WTC11 (cell line): Measurements from ENCODE around the gene TBL1X. TPM values are rescaled to one million over a fixed set of nuclear protein-coding genes. Genes with fewer than 3 reads are reported as not detected.

Experiments
- ATAC-seq: fragments of 200-7000 bp; cut with Tn5 transposase; 2 replicates; pipeline ENCODE4 v1.10.0; 2021; ENCODE audit warnings: mild to moderate bottlenecking, moderate library complexity
- CTCF ChIA-PET: fragments of 300-600 bp; sonication (Branson Sonifier 250); formaldehyde crosslinking; loops from one replicate; lab custom pipeline; 2021; ENCODE audit warnings: antibody characterized with exemption; lab: Charles Lee
- POLR2A ChIA-PET: fragments of 350-600 bp; sonication (Branson Sonifier 250); formaldehyde crosslinking; loops from one replicate; lab custom pipeline; 2021; ENCODE audit warnings: antibody characterized with exemption; lab: Charles Lee
- DNase-seq: peaks from one replicate; pipeline ENCODE4 v3.0.0; 2021; ENCODE audit warnings: low spot score
- H3K27ac Mint-ChIP-seq: 2 replicates; pipeline ENCODE4 v1.8.0; 2021; ENCODE audit warnings: mixed read lengths
- H3K27me3 Mint-ChIP-seq: 2 replicates; pipeline ENCODE4 v1.8.0; 2021; ENCODE audit warnings: low read depth, mild to moderate bottlenecking, moderate library complexity, mixed read lengths
- H3K36me3 Mint-ChIP-seq: 2 replicates; pipeline ENCODE4 v1.8.0; 2021; ENCODE audit warnings: mixed read lengths
- H3K4me1 Mint-ChIP-seq: 2 replicates; pipeline ENCODE4 v1.8.0; 2022; ENCODE audit warnings: mixed read lengths
- H3K4me3 Mint-ChIP-seq: 2 replicates; pipeline ENCODE4 v1.8.0; 2021; ENCODE audit warnings: mild to moderate bottlenecking, moderate library complexity, mixed read lengths
- H3K9me3 Mint-ChIP-seq: 2 replicates; pipeline ENCODE4 v1.8.0; 2021; ENCODE audit warnings: mixed read lengths
- CREB1 ChIP-seq: sonication (generic); formaldehyde crosslinking; IDR thresholded peaks from 2 replicates; pipeline ENCODE4 v1.8.0; 2023; ENCODE audit warnings: mild to moderate bottlenecking, missing genetic modification reagents
- CREM ChIP-seq: sonication (generic); formaldehyde crosslinking; IDR thresholded peaks from 2 replicates; pipeline ENCODE4 v1.8.1; 2022; ENCODE audit warnings: mild to moderate bottlenecking, missing genetic modification reagents, moderate library complexity
- ELF4 ChIP-seq: sonication (generic); formaldehyde crosslinking; IDR thresholded peaks from 2 replicates; pipeline ENCODE4 v1.8.1; 2022; ENCODE audit warnings: low read depth, mild to moderate bottlenecking, moderate library complexity, missing genetic modification reagents
- FOXK1 ChIP-seq: sonication (generic); formaldehyde crosslinking; IDR thresholded peaks from 2 replicates; pipeline ENCODE4 v1.8.0; 2022; ENCODE audit warnings: mild to moderate bottlenecking, moderate library complexity, missing genetic modification reagents
- GABPB1 ChIP-seq: sonication (generic); formaldehyde crosslinking; IDR thresholded peaks from 2 replicates; pipeline ENCODE4 v1.8.1; 2023; ENCODE audit warnings: mild to moderate bottlenecking, missing genetic modification reagents
- IRF2 ChIP-seq: sonication (generic); formaldehyde crosslinking; IDR thresholded peaks from 2 replicates; pipeline ENCODE4 v1.8.0; 2022; ENCODE audit warnings: low read depth, missing genetic modification reagents, borderline replicate concordance
- JAZF1 ChIP-seq: fragments of 250-450 bp; sonication (Bioruptor Pico); IDR thresholded peaks from 2 replicates; pipeline ENCODE4 v1.9.0; 2021; ENCODE audit warnings: moderate library complexity, mild to moderate bottlenecking, inconsistent platforms
- MYBL2 ChIP-seq: sonication (generic); formaldehyde crosslinking; IDR thresholded peaks from 2 replicates; pipeline ENCODE4 v1.8.1; 2023; ENCODE audit warnings: mild to moderate bottlenecking, moderate library complexity, missing genetic modification reagents
- SOX15 ChIP-seq: fragments of 250-450 bp; sonication (Bioruptor Pico); IDR thresholded peaks from 2 replicates; pipeline ENCODE4 v1.9.0; 2021; ENCODE audit warnings: mild to moderate bottlenecking
- ZBTB21 ChIP-seq: sonication (generic); formaldehyde crosslinking; IDR thresholded peaks from 2 replicates; pipeline ENCODE4 v1.8.1; 2023; ENCODE audit warnings: mild to moderate bottlenecking, missing genetic modification reagents, borderline replicate concordance
- ZNF317 ChIP-seq: sonication (generic); formaldehyde crosslinking; IDR thresholded peaks from 2 replicates; pipeline ENCODE4 v1.8.1; 2023; ENCODE audit warnings: low read depth, mild to moderate bottlenecking, moderate library complexity, missing genetic modification reagents, borderline replicate concordance
- ZNF416 ChIP-seq: fragments of 250-450 bp; sonication (Bioruptor Pico); IDR thresholded peaks from 2 replicates; pipeline ENCODE4 v1.9.0; 2021; ENCODE audit warnings: mild to moderate bottlenecking, inconsistent platforms
- total RNA-seq: library from RNA; stranded (reverse); gene quantifications from 3 replicates; pipeline ENCODE4 v1.2.3, GENCODE V29; 2021
- TF ChIP-seq, protein P1 (sequence below): sonication (generic); formaldehyde crosslinking; IDR thresholded peaks from 2 replicates; pipeline ENCODE4 v1.8.1; 2022; ENCODE audit warnings: mild to moderate bottlenecking, moderate library complexity, missing genetic modification reagents
- TF ChIP-seq, protein P2 (sequence below): fragments of 200-600 bp; IDR thresholded peaks from 2 replicates; pipeline ENCODE4 v1.8.0; 2022; ENCODE audit warnings: antibody characterized with exemption
- TF ChIP-seq, protein P3 (sequence below): sonication (generic); formaldehyde crosslinking; IDR thresholded peaks from 2 replicates; pipeline ENCODE4 v1.8.1; 2022; ENCODE audit warnings: low read depth, mild to moderate bottlenecking, moderate library complexity, missing genetic modification reagents, borderline replicate concordance
- TF ChIP-seq, protein P4 (sequence below): sonication (generic); formaldehyde crosslinking; IDR thresholded peaks from 2 replicates; pipeline ENCODE4 v1.8.1; 2023; ENCODE audit warnings: mild to moderate bottlenecking, missing genetic modification reagents, moderate library complexity
- TF ChIP-seq, protein P5 (sequence below): sonication (generic); formaldehyde crosslinking; IDR thresholded peaks from 2 replicates; pipeline ENCODE4 v1.8.1; 2023; ENCODE audit warnings: mild to moderate bottlenecking, missing genetic modification reagents
- TF ChIP-seq, protein P6 (sequence below): fragments of 250-450 bp; sonication (Bioruptor Pico); IDR thresholded peaks from 2 replicates; pipeline ENCODE4 v2.1.2; 2022; ENCODE audit warnings: mild to moderate bottlenecking, moderate library complexity
- TF ChIP-seq, protein P7 (sequence below): fragments of 250-450 bp; sonication (Bioruptor Pico); IDR thresholded peaks from 2 replicates; pipeline ENCODE4 v1.9.0; 2021; ENCODE audit warnings: moderate library complexity, mild to moderate bottlenecking, inconsistent platforms, borderline replicate concordance
- TF ChIP-seq, protein P8 (sequence below): sonication (generic); formaldehyde crosslinking; IDR thresholded peaks from 2 replicates; pipeline ENCODE4 v1.8.1; 2023; ENCODE audit warnings: mild to moderate bottlenecking, missing genetic modification reagents

Gene TBL1X
- total RNA-seq, 1 experiment from 2014 or later: 27.7 TPM

DNA sequence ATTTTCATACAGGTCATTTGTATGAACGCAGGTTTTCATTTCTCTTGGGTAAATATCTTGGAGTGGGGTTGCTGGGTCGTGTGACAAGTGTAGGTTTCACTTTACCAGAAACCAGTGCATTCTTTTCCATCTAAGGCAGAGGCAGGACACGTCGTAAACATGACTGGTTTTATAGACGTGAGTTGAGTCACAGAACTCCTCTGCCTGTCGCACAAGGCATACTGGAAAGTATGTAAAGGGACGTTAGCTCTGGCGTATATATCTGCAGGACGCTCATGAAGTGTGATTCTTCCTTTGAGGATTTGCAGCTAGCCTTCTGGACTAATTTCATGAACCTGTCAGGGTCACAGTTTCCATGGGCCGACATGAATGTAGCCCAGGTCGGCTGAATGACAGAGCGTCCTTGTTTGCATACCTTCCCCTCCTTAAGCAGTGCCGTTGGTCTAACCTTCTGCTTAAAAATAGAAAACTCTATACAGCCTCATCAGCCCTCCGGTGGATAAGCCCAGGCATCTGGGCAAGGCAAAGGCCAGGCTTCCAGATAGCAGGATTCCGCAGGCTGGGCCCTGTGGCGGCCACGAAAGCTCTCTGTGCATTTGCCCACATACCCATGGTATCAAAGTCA, 194.8 kb downstream of the TBL1X start:
- Mint-ChIP-seq H3K4me1 (peaks cover 4% of the 10 kb centered on the region; the same call in 1 of the 2 replicates), H3K27ac (0 out of 2 replicates have a peak overlapping the region, but pooled peaks have one; percentile 13), H3K36me3 (no peaks in the 10 kb centered on the region; the same call in 1 of the 2 replicates), H3K4me3 (no peak overlapping the region), H3K9me3 (no peaks in the 10 kb centered on the region), H3K27me3 (no peaks in the 10 kb centered on the region; the same call in 1 of the 2 replicates)
- CTCF ChIA-PET: no interaction called here
- ATAC-seq: no peak
- no peak for DNase-seq
- POLR2A ChIA-PET: no interaction called here
- TF ChIP-seq ZNF317 (CRISPR knock-in tag) (no peak), FOXK1 (CRISPR knock-in tag) (no peak)

DNA sequence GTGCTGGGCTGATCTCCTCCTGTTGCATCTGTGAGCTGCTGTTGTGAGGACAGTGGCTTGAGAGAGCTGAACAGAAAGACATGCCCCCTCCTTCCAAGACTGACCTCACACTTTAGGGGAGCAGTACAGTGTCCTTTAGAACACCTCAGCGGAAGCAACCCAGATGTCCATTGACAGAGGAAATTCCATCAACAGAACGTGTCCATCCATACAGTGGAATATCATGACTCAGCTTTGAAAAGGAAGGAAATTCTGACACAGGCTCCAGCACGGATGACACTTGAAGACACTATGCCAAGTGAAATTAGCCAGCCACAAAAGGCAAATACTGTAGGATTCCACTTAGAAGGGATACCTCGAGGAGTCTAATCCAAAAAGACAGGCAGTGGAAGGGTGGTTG, 197.3 kb downstream of the TBL1X start:
- POLR2A ChIA-PET: no interaction called here
- Mint-ChIP-seq H3K4me1 (no peaks in the 10 kb centered on the region), H3K4me3 (no peak overlapping the region), H3K27ac (no peak overlapping the region), H3K9me3 (peaks cover 13% of the 10 kb centered on the region), H3K36me3 (peaks cover 14% of the 10 kb centered on the region), H3K27me3 (no peaks in the 10 kb centered on the region; the same call in 1 of the 2 replicates)
- DNase-seq (no peak), ATAC-seq (no peak)
- TF ChIP-seq SOX15 (CRISPR knock-in tag) (no peak), ZNF416 (no peak), JAZF1 (CRISPR knock-in tag) (no peak), ELF4 (no peak)
- TF ChIP-seq, protein P1, sequence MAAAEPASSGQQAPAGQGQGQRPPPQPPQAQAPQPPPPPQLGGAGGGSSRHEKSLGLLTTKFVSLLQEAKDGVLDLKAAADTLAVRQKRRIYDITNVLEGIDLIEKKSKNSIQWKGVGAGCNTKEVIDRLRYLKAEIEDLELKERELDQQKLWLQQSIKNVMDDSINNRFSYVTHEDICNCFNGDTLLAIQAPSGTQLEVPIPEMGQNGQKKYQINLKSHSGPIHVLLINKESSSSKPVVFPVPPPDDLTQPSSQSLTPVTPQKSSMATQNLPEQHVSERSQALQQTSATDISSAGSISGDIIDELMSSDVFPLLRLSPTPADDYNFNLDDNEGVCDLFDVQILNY (CRISPR knock-in tag): no peak
- CTCF ChIA-PET: no interaction called here

DNA sequence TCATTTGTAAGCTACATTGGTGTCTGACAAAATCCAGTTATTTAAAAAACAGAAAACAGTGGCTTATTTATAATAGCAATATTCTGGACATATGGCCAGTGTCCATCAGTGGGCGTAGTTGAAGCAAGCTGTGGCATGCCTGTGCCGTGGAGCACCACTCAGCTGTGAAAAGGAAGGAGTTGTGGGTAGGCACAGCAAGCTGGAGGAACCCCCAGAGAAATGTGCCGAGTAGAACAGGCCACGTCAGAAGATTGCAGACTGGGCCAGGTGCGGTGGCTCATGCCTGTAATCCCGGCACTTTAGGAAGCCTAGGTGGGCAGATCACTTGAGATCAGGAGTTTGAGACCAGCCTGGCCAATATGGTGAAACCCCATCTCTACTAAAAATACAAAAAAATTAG, 198.4 kb downstream of the TBL1X start:
- ChIA-PET POLR2A (no interaction called here), CTCF (no interaction called here)
- peaks cover 5% of the 10 kb centered on the region for H3K4me1 Mint-ChIP-seq
- H3K9me3 Mint-ChIP-seq: peaks cover 13% of the 10 kb centered on the region
- no peaks in the 10 kb centered on the region for H3K27me3 Mint-ChIP-seq
- DNase-seq (no peak), ATAC-seq (no peak)
- peaks cover 14% of the 10 kb centered on the region for H3K36me3 Mint-ChIP-seq
- H3K4me3 Mint-ChIP-seq: no peak overlapping the region
- no peak overlapping the region for H3K27ac Mint-ChIP-seq
- no peak for TF ChIP-seq CREM
- TF ChIP-seq MYBL2 (CRISPR knock-in tag): no peak
- TF ChIP-seq, protein P2, sequence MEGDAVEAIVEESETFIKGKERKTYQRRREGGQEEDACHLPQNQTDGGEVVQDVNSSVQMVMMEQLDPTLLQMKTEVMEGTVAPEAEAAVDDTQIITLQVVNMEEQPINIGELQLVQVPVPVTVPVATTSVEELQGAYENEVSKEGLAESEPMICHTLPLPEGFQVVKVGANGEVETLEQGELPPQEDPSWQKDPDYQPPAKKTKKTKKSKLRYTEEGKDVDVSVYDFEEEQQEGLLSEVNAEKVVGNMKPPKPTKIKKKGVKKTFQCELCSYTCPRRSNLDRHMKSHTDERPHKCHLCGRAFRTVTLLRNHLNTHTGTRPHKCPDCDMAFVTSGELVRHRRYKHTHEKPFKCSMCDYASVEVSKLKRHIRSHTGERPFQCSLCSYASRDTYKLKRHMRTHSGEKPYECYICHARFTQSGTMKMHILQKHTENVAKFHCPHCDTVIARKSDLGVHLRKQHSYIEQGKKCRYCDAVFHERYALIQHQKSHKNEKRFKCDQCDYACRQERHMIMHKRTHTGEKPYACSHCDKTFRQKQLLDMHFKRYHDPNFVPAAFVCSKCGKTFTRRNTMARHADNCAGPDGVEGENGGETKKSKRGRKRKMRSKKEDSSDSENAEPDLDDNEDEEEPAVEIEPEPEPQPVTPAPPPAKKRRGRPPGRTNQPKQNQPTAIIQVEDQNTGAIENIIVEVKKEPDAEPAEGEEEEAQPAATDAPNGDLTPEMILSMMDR: no peak
- TF ChIP-seq, protein P3, sequence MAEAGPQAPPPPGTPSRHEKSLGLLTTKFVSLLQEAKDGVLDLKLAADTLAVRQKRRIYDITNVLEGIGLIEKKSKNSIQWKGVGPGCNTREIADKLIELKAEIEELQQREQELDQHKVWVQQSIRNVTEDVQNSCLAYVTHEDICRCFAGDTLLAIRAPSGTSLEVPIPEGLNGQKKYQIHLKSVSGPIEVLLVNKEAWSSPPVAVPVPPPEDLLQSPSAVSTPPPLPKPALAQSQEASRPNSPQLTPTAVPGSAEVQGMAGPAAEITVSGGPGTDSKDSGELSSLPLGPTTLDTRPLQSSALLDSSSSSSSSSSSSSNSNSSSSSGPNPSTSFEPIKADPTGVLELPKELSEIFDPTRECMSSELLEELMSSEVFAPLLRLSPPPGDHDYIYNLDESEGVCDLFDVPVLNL (CRISPR knock-in tag): no peak
- no peak for TF ChIP-seq JAZF1 (CRISPR knock-in tag)
- TF ChIP-seq, protein P4, sequence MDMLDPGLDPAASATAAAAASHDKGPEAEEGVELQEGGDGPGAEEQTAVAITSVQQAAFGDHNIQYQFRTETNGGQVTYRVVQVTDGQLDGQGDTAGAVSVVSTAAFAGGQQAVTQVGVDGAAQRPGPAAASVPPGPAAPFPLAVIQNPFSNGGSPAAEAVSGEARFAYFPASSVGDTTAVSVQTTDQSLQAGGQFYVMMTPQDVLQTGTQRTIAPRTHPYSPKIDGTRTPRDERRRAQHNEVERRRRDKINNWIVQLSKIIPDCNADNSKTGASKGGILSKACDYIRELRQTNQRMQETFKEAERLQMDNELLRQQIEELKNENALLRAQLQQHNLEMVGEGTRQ (CRISPR knock-in tag): no peak
- no peak for TF ChIP-seq IRF2
- TF ChIP-seq, protein P5, sequence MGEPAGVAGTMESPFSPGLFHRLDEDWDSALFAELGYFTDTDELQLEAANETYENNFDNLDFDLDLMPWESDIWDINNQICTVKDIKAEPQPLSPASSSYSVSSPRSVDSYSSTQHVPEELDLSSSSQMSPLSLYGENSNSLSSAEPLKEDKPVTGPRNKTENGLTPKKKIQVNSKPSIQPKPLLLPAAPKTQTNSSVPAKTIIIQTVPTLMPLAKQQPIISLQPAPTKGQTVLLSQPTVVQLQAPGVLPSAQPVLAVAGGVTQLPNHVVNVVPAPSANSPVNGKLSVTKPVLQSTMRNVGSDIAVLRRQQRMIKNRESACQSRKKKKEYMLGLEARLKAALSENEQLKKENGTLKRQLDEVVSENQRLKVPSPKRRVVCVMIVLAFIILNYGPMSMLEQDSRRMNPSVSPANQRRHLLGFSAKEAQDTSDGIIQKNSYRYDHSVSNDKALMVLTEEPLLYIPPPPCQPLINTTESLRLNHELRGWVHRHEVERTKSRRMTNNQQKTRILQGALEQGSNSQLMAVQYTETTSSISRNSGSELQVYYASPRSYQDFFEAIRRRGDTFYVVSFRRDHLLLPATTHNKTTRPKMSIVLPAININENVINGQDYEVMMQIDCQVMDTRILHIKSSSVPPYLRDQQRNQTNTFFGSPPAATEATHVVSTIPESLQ (CRISPR knock-in tag): no peak
- TF ChIP-seq GABPB1 (CRISPR knock-in tag): no peak
- TF ChIP-seq ZBTB21 (CRISPR knock-in tag): no peak
- TF ChIP-seq, protein P6, sequence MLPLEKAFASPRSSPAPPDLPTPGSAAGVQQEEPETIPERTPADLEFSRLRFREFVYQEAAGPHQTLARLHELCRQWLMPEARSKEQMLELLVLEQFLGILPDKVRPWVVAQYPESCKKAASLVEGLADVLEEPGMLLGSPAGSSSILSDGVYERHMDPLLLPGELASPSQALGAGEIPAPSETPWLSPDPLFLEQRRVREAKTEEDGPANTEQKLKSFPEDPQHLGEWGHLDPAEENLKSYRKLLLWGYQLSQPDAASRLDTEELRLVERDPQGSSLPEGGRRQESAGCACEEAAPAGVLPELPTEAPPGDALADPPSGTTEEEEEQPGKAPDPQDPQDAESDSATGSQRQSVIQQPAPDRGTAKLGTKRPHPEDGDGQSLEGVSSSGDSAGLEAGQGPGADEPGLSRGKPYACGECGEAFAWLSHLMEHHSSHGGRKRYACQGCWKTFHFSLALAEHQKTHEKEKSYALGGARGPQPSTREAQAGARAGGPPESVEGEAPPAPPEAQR (CRISPR knock-in tag): no peak
- TF ChIP-seq, protein P7, sequence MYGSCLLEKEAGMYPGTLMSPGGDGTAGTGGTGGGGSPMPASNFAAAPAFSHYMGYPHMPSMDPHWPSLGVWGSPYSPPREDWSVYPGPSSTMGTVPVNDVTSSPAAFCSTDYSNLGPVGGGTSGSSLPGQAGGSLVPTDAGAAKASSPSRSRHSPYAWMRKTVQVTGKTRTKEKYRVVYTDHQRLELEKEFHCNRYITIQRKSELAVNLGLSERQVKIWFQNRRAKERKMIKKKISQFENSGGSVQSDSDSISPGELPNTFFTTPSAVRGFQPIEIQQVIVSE: no peak
- no peak for TF ChIP-seq CREB1 (CRISPR knock-in tag)
- TF ChIP-seq, protein P8, sequence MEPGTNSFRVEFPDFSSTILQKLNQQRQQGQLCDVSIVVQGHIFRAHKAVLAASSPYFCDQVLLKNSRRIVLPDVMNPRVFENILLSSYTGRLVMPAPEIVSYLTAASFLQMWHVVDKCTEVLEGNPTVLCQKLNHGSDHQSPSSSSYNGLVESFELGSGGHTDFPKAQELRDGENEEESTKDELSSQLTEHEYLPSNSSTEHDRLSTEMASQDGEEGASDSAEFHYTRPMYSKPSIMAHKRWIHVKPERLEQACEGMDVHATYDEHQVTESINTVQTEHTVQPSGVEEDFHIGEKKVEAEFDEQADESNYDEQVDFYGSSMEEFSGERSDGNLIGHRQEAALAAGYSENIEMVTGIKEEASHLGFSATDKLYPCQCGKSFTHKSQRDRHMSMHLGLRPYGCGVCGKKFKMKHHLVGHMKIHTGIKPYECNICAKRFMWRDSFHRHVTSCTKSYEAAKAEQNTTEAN (CRISPR knock-in tag): no peak
